Body of pancreas (tissue), 4 donors: ENCODE data around the gene EPHB1. TPM values are rescaled to one million over a fixed set of nuclear protein-coding genes. Genes with fewer than 3 reads are reported as not detected.

Source experiments
- ATAC-seq: fragments of 150-250 bp; one replicate; pipeline ENCODE4 v1.9.1; 2016
- DNase-seq, 4 donors: peaks; one replicate each; pipeline ENCODE4 v3.0.0-alpha.2; 2019
- H3K27ac ChIP-seq, 4 donors: fragments of 200-600 bp; sonication (generic); 1 replicate in 3 of 4; 2 replicates in 1 of 4; pipeline versions ENCODE4 v1.5.1 to v1.6.1; 2016 to 2019; ENCODE audit warnings: mild to moderate bottlenecking in 1 of 4, mixed read lengths in 1 of 4, moderate library complexity in 1 of 4
- H3K27me3 ChIP-seq, 2 donors: fragments of 200-600 bp; sonication (generic); one replicate each; pipeline ENCODE4 v1.6.0; 2016; ENCODE audit warnings: mild to moderate bottlenecking in 1 of 2
- H3K36me3 ChIP-seq, 2 donors: fragments of 200-600 bp; sonication (generic); replicated peaks in 1 of 2; 2 replicates each; pipeline ENCODE4 v1.5.1; 2016; ENCODE audit warnings: low read depth in 2 of 2; ENCODE audit not compliant: insufficient read depth in 1 of 2
- H3K4me1 ChIP-seq: fragments of 200-600 bp; sonication (generic); one replicate; pipeline ENCODE4 v1.6.0; 2016
- H3K4me3 ChIP-seq, 2 donors: fragments of 200-600 bp; sonication (generic); 1 replicate in 1 of 2; 2 replicates in 1 of 2; pipeline ENCODE4 v1.5.1; 2016 to 2019
- H3K9me3 ChIP-seq, 3 donors: fragments of 200-600 bp; sonication (generic); 1 replicate in 2 of 3; 2 replicates in 1 of 3; pipeline ENCODE4 v1.5.1; 2016
- POLR2A ChIP-seq, 3 donors: fragments of 450-650 bp; IDR thresholded peaks; one replicate each; pipeline ENCODE4 v1.6.1; 2016; ENCODE audit warnings: antibody characterized with exemption in 3 of 3, mild to moderate bottlenecking in 2 of 3
- WGBS, 2 donors: methylation state at CpG; one replicate each; pipeline ENCODE4 v1.1.5; 2017; 5-methylcytosine and 5-hydroxymethylcytosine counted together
- intact Hi-C: fragments of 100-400 bp; cut with DNase I; formaldehyde crosslinking; loops from one replicate; pipeline ENCODE4 v1.15.1; 2023
- total RNA-seq, 2 donors: library from RNA; depleted of rRNA; stranded (reverse); fragments of >200 nt; gene quantifications; one replicate each; pipeline ENCODE4 v1.1.0, GENCODE V29; 2016
- TF ChIP-seq, protein P1 (sequence below), 7 experiments: fragments of 450-650 bp in 4 of 7; fragments of 200-600 bp in 3 of 7; sonication (generic) in 3 of 7; IDR thresholded peaks; one replicate each; pipeline ENCODE4 v1.5.1; 2016 to 2019; ENCODE audit warnings: antibody characterized with exemption in 7 of 7

Gene EPHB1
- total RNA-seq, 2 donors from 2014 or later, result 1.3 TPM; not detected in 1

DNA sequence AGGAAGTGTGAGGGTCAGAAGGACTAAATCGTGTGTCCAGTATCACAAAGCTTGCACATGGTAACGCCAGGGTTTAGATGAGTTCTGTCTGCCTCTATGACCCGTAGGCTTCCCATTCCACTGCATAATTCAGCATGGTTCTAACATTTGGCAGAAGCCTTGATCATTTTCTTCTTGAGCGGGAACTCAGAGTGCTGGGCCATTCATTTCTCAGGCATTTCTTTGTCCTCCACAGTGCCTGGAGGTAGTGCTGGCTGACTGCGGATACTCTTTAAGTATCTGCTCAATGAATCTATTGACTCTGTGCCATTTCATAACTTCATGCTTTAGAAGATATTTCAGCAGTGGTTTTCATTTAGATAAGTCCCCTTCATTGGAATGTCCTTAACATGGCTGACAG, 370.2 kb downstream of the EPHB1 start:
- H3K4me1 ChIP-seq, result no peaks in the 10 kb centered on the region
- ATAC-seq (no peak), DNase-seq (no peak)
- no peak overlapping the region for H3K27ac ChIP-seq
- H3K36me3 ChIP-seq, result no peaks in the 10 kb centered on the region
- WGBS, 2 donors, result 71 to 78% methylated on average over 5 of the region's 5 CpGs
- H3K27me3 ChIP-seq, result no peaks in the 10 kb centered on the region
- no peaks in the 10 kb centered on the region for H3K9me3 ChIP-seq
- TF ChIP-seq, protein P1, sequence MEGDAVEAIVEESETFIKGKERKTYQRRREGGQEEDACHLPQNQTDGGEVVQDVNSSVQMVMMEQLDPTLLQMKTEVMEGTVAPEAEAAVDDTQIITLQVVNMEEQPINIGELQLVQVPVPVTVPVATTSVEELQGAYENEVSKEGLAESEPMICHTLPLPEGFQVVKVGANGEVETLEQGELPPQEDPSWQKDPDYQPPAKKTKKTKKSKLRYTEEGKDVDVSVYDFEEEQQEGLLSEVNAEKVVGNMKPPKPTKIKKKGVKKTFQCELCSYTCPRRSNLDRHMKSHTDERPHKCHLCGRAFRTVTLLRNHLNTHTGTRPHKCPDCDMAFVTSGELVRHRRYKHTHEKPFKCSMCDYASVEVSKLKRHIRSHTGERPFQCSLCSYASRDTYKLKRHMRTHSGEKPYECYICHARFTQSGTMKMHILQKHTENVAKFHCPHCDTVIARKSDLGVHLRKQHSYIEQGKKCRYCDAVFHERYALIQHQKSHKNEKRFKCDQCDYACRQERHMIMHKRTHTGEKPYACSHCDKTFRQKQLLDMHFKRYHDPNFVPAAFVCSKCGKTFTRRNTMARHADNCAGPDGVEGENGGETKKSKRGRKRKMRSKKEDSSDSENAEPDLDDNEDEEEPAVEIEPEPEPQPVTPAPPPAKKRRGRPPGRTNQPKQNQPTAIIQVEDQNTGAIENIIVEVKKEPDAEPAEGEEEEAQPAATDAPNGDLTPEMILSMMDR (IDR thresholded peaks at IDR 0.05), result no peak
- no peak for TF ChIP-seq POLR2A (IDR thresholded peaks at IDR 0.05)
- intact Hi-C loops, result no loop called here
- no peak overlapping the region for H3K4me3 ChIP-seq

DNA sequence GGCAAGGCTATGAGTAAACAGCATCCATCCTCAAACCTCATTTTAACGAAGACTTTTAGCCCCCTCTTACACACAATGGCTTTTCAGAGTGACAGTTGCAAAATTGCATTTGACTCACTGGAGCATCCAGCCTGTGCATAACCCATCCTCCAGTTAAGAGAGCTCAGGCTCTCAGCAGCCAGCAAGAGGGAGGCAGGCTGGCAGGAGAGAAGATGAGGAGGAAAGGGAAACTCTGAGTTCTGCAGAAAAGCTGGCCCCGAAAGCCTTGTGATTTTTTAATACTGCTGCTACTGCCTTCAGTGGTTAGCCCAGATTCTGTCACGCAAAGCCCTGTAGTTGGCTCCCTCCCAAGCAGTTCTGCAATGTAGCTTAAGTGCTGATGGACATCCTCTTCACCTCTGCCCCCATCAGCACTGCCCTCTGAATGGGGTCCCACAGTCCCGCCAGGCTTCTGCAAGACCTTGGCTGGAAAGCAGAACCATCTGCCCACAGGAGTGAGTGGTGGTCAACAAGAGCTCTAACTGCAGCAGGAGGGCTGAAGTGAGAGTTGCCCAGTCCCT, 371.3 kb downstream of the EPHB1 start:
- ATAC-seq (no peak), DNase-seq (no peak)
- intact Hi-C loops, result no loop called here
- no peak overlapping the region for H3K4me3 ChIP-seq
- H3K27me3 ChIP-seq, result no peaks in the 10 kb centered on the region
- H3K9me3 ChIP-seq, result no peaks in the 10 kb centered on the region
- 78 to 85% methylated on average over 4 of the region's 4 CpGs for WGBS, 2 donors
- TF ChIP-seq POLR2A (IDR thresholded peaks at IDR 0.05), result no peak
- TF ChIP-seq, protein P1 (IDR thresholded peaks at IDR 0.05), result no peak
- H3K27ac ChIP-seq, result no peak overlapping the region
- H3K4me1 ChIP-seq, result no peaks in the 10 kb centered on the region
- no peaks in the 10 kb centered on the region for H3K36me3 ChIP-seq

DNA sequence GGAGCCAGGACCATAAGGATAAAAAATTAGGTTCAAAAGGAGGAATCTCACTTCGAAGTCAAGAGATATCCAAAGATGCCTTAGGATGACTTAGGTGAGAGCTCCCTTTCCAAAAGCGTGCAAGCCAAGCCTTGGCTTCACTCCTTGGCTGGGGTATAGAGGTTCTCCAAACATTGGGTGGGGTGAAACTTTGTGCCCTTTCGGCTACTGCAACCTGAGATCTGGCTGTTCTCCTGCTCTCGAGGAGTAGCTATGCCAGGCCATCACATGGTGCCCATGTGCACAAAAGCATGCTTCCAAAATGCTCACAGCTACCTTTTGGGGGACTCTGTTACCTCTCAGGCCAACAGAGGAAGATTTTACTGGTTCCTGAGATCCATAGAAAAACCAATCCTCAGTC, 373.8 kb downstream of the EPHB1 start:
- H3K4me3 ChIP-seq, result no peak overlapping the region
- no peaks in the 10 kb centered on the region for H3K27me3 ChIP-seq
- 58 to 61% methylated on average over 4 of the region's 4 CpGs for WGBS, 2 donors
- ATAC-seq, result no peak
- no peaks in the 10 kb centered on the region for H3K4me1 ChIP-seq
- no peaks in the 10 kb centered on the region for H3K9me3 ChIP-seq
- intact Hi-C loops, result no loop called here
- no peaks in the 10 kb centered on the region for H3K36me3 ChIP-seq
- no peak for DNase-seq
- H3K27ac ChIP-seq, result no peak overlapping the region
- no peak for TF ChIP-seq POLR2A (IDR thresholded peaks at IDR 0.05)
- TF ChIP-seq, protein P1 (IDR thresholded peaks at IDR 0.05), result no peak

DNA sequence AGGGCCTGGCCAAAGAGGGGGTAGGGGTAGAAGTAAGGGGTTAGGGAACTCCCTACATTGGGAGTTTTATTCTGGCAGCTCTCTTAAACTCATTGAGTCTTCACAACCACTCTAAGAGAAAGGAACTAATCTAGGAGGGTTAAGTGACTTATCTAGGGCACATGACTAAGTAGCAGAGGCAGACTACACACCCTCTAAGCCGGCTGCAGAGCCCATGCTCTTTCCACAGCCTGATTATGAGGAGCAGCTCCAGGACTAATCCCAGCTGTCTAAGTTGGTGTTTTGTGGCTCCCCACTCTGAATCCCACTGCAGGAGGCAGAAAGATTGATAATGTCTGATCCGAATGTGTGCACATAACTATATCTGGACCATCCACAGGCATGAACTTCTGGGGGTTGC, 374.6 kb downstream of the EPHB1 start:
- H3K36me3 ChIP-seq, result no peaks in the 10 kb centered on the region
- intact Hi-C loops, result no loop called here
- H3K9me3 ChIP-seq, result no peaks in the 10 kb centered on the region
- DNase-seq (no peak), ATAC-seq (no peak)
- 53 to 65% methylated on average over 2 of the region's 2 CpGs for WGBS, 2 donors
- TF ChIP-seq POLR2A (IDR thresholded peaks at IDR 0.05), result no peak
- TF ChIP-seq, protein P1 (IDR thresholded peaks at IDR 0.05), result no peak
- H3K4me3 ChIP-seq, result no peak overlapping the region
- no peak overlapping the region for H3K27ac ChIP-seq
- H3K4me1 ChIP-seq, result no peaks in the 10 kb centered on the region
- H3K27me3 ChIP-seq, result no peaks in the 10 kb centered on the region

DNA sequence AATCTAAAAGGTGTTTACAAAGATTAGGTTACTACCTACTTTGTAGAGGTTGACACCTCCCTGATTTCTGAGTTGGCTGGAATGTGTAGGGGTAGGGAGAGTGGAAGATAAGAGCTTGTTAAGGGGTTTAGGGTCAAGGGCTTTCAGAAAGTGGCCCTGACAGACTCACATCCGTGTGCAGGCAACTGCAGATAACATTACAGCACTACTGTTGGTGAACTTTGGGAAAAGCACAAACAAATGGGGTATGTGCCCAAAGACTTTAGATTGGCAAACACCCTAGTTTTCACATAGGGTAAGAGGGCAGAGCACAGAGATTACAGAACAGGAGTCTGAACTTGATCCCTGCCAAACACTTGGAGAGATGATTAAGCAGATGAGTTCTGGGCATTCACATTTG, 375.7 kb downstream of the EPHB1 start:
- 18 to 28% methylated on average over 1 of the region's 1 CpG for WGBS, 2 donors
- Histone ChIP-seq H3K36me3 (no peaks in the 10 kb centered on the region), H3K27me3 (no peaks in the 10 kb centered on the region), H3K4me1 (no peaks in the 10 kb centered on the region), H3K4me3 (no peak overlapping the region), H3K27ac (no peak overlapping the region), H3K9me3 (no peaks in the 10 kb centered on the region)
- TF ChIP-seq, protein P1 (IDR thresholded peaks at IDR 0.05), result no peak
- no peak for TF ChIP-seq POLR2A (IDR thresholded peaks at IDR 0.05)
- intact Hi-C loops, result no loop called here
- ATAC-seq, result no peak
- DNase-seq, result no peak
